Measurements from ENCODE around the gene OR1F1.

GRCh38 chr16:3152277-3152990, 35.6 kb upstream of the OR1F1 start:
- TF ChIP-seq POLR2AphosphoS5 (IDR thresholded peaks at IDR 0.05), result peak in 1 of 3 donors; percentile 79
- no peak for TF ChIP-seq POLR2A (IDR thresholded peaks at IDR 0.05)
- TF ChIP-seq CTCF (IDR thresholded peaks at IDR 0.05), result no peak
- TF ChIP-seq EP300 (IDR thresholded peaks at IDR 0.05), result no peak
